D341Med (cell line): ENCODE results near the gene RASSF6.
"Not testable (repeated sequence)": the region's sequence is repeated elsewhere in the genome, so short reads cannot be mapped to it uniquely, and the experiment has no call there.

Experiments used
- DNase-seq: peaks from one replicate; pipeline ENCODE4 v3.0.0; 2012; ENCODE audit warnings: low spot score

Gene RASSF6

GRCh38 chr4:73612032-73612431 lies 8.2 kb downstream of the RASSF6 start:
- no peak for DNase-seq

- no peak for DNase-seq
Measured at GRCh38 chr4:73609706-73610105, 10.5 kb downstream of the RASSF6 start.

- no peak for DNase-seq
Measured at GRCh38 chr4:73608689-73609594, 11.3 kb downstream of the RASSF6 start.

- DNase-seq: no peak
Measured at GRCh38 chr4:73607375-73608033, 12.7 kb downstream of the RASSF6 start.

GRCh38 chr4:73606465-73606974 lies 13.7 kb downstream of the RASSF6 start:
- DNase-seq: no peak

GRCh38 chr4:73603854-73604584 lies 16.2 kb downstream of the RASSF6 start:
- DNase-seq: no peak

- DNase-seq: no peak
Measured at GRCh38 chr4:73603271-73603710, 16.9 kb downstream of the RASSF6 start.

- no peak for DNase-seq
Measured at GRCh38 chr4:73600954-73601353, 19.3 kb downstream of the RASSF6 start.

- DNase-seq: no peak
Measured at GRCh38 chr4:73599182-73599581, 21.1 kb downstream of the RASSF6 start.

- DNase-seq: no peak
Measured at GRCh38 chr4:73597594-73597993, 22.6 kb downstream of the RASSF6 start.

GRCh38 chr4:73597183-73597582 lies 23.1 kb downstream of the RASSF6 start:
- DNase-seq: not testable (repeated sequence)

- DNase-seq: no peak
Measured at GRCh38 chr4:73596001-73596400, 24.2 kb downstream of the RASSF6 start.

GRCh38 chr4:73593631-73594241 lies 26.5 kb downstream of the RASSF6 start:
- DNase-seq: no peak

GRCh38 chr4:73589887-73590801 lies 30.1 kb downstream of the RASSF6 start:
- no peak for DNase-seq

- no peak for DNase-seq
Measured at GRCh38 chr4:73589261-73589847, 30.9 kb downstream of the RASSF6 start.

GRCh38 chr4:73588613-73589012 lies 31.6 kb downstream of the RASSF6 start:
- no peak for DNase-seq

- no peak for DNase-seq
Measured at GRCh38 chr4:73586666-73587065, 33.6 kb downstream of the RASSF6 start.

- DNase-seq: no peak
Measured at GRCh38 chr4:73586040-73586439, 34.2 kb downstream of the RASSF6 start.

- no peak for DNase-seq
Measured at GRCh38 chr4:73585345-73585744, 34.9 kb downstream of the RASSF6 start.

- DNase-seq: no peak
Measured at GRCh38 chr4:73583666-73584065, 36.6 kb downstream of the RASSF6 start.
